DND-41 (cell line): ENCODE data around the gene PANK1.

Source experiments
- ATAC-seq: fragments of 200-7000 bp; cut with Tn5 transposase; 3 replicates; pipeline ENCODE4 v1.9.1; 2021; ENCODE audit warnings: low read depth; ENCODE audit not compliant: insufficient read depth
- DNase-seq: peaks from one replicate; pipeline ENCODE4 v3.0.0-alpha.2; 2020
- H2AFZ ChIP-seq: 2 replicates; pipeline ENCODE4 v1.6.0; 2012; ENCODE audit warnings: low read depth, low read length
- H3K27ac ChIP-seq: 2 replicates; pipeline ENCODE4 v1.5.1; 2012; ENCODE audit warnings: low read length, inconsistent platforms
- H3K27me3 ChIP-seq: fragments of 200-600 bp; sonication (generic); 2 replicates; pipeline ENCODE4 v1.6.0; 2012; ENCODE audit warnings: low read length, mild to moderate bottlenecking, inconsistent platforms; ENCODE audit not compliant: insufficient read depth, poor library complexity
- H3K36me3 ChIP-seq: 2 replicates; pipeline ENCODE4 v1.5.1; 2012; ENCODE audit warnings: low read length, inconsistent platforms; ENCODE audit not compliant: insufficient read depth
- H3K4me1 ChIP-seq: 2 replicates; pipeline ENCODE4 v1.5.1; 2012; ENCODE audit warnings: mild to moderate bottlenecking, low read length; ENCODE audit not compliant: insufficient read depth
- H3K4me2 ChIP-seq: 2 replicates; pipeline ENCODE4 v1.6.0; 2012; ENCODE audit warnings: mild to moderate bottlenecking, moderate library complexity, low read length, inconsistent platforms; ENCODE audit not compliant: insufficient read depth
- H3K4me3 ChIP-seq, 2 experiments: fragments of 200-600 bp in 1 of 2; shearing (Covaris generic) in 1 of 2; 2 replicates each; pipeline ENCODE4 v1.5.1; 2012 to 2016; ENCODE audit warnings: inconsistent platforms in 2 of 2, low read length in 2 of 2, mild to moderate bottlenecking in 2 of 2, low read depth in 1 of 2, moderate library complexity in 1 of 2
- H3K79me2 ChIP-seq: 2 replicates; pipeline ENCODE4 v1.6.0; 2012; ENCODE audit warnings: low read length, inconsistent platforms; ENCODE audit not compliant: insufficient read depth
- H3K9ac ChIP-seq: 2 replicates; pipeline ENCODE4 v1.6.0; 2012; ENCODE audit warnings: low read depth, mild to moderate bottlenecking, inconsistent platforms, low read length, moderate library complexity
- H3K9me3 ChIP-seq: 2 replicates; pipeline ENCODE4 v1.5.1; 2012; ENCODE audit warnings: low read length, moderate library complexity, mild to moderate bottlenecking, inconsistent platforms; ENCODE audit not compliant: insufficient read depth, severe bottlenecking
- H4K20me1 ChIP-seq: 2 replicates; pipeline ENCODE4 v1.6.0; 2012; ENCODE audit warnings: low read length; ENCODE audit not compliant: insufficient read depth
- EZH2 ChIP-seq: IDR thresholded peaks from 3 replicates; pipeline ENCODE4 v1.6.1; 2012; ENCODE audit warnings: borderline replicate concordance, low read depth, mild to moderate bottlenecking, moderate library complexity, low read length, inconsistent platforms; ENCODE audit not compliant: severe bottlenecking
- TF ChIP-seq, protein P1 (sequence below): IDR thresholded peaks from 2 replicates; pipeline ENCODE4 v1.5.1; 2012; ENCODE audit warnings: borderline replicate concordance, low read length, moderate library complexity, mild to moderate bottlenecking; ENCODE audit not compliant: poor library complexity, severe bottlenecking; ENCODE audit errors: extremely low read depth

The PANK1 gene

GRCh38 chr10:89537364-89537763 is 107.7 kb downstream of the PANK1 start:
- Histone ChIP-seq H4K20me1 (no peaks in the 10 kb centered on the region), H3K9ac (no peak overlapping the region), H3K9me3 (no peaks in the 10 kb centered on the region), H3K79me2 (no peaks in the 10 kb centered on the region), H3K4me2 (no peak overlapping the region), H3K4me3 (no peak overlapping the region), H3K4me1 (no peaks in the 10 kb centered on the region), H2AFZ (no peak overlapping the region), H3K27me3 (no peaks in the 10 kb centered on the region), H3K27ac (no peak overlapping the region), H3K36me3 (no peaks in the 10 kb centered on the region)
- no peak for TF ChIP-seq EZH2
- TF ChIP-seq, protein P1, sequence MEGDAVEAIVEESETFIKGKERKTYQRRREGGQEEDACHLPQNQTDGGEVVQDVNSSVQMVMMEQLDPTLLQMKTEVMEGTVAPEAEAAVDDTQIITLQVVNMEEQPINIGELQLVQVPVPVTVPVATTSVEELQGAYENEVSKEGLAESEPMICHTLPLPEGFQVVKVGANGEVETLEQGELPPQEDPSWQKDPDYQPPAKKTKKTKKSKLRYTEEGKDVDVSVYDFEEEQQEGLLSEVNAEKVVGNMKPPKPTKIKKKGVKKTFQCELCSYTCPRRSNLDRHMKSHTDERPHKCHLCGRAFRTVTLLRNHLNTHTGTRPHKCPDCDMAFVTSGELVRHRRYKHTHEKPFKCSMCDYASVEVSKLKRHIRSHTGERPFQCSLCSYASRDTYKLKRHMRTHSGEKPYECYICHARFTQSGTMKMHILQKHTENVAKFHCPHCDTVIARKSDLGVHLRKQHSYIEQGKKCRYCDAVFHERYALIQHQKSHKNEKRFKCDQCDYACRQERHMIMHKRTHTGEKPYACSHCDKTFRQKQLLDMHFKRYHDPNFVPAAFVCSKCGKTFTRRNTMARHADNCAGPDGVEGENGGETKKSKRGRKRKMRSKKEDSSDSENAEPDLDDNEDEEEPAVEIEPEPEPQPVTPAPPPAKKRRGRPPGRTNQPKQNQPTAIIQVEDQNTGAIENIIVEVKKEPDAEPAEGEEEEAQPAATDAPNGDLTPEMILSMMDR, result no peak
- ATAC-seq (no peak), DNase-seq (no peak)

- no peak for DNase-seq
- no peaks in the 10 kb centered on the region for H3K79me2 ChIP-seq
- ATAC-seq, result no peak
- H3K27me3 ChIP-seq, result no peaks in the 10 kb centered on the region
- H3K27ac ChIP-seq, result no peak overlapping the region
- no peaks in the 10 kb centered on the region for H4K20me1 ChIP-seq
- no peak overlapping the region for H2AFZ ChIP-seq
- no peaks in the 10 kb centered on the region for H3K9me3 ChIP-seq
- H3K4me2 ChIP-seq, result no peak overlapping the region
- TF ChIP-seq EZH2, result no peak
- TF ChIP-seq, protein P1, result no peak
- no peaks in the 10 kb centered on the region for H3K4me1 ChIP-seq
- H3K9ac ChIP-seq, result no peak overlapping the region
- H3K36me3 ChIP-seq, result no peaks in the 10 kb centered on the region
- no peak overlapping the region for H3K4me3 ChIP-seq
Observed at GRCh38 chr10:89536013-89536354, 109.1 kb downstream of the PANK1 start.

DNA sequence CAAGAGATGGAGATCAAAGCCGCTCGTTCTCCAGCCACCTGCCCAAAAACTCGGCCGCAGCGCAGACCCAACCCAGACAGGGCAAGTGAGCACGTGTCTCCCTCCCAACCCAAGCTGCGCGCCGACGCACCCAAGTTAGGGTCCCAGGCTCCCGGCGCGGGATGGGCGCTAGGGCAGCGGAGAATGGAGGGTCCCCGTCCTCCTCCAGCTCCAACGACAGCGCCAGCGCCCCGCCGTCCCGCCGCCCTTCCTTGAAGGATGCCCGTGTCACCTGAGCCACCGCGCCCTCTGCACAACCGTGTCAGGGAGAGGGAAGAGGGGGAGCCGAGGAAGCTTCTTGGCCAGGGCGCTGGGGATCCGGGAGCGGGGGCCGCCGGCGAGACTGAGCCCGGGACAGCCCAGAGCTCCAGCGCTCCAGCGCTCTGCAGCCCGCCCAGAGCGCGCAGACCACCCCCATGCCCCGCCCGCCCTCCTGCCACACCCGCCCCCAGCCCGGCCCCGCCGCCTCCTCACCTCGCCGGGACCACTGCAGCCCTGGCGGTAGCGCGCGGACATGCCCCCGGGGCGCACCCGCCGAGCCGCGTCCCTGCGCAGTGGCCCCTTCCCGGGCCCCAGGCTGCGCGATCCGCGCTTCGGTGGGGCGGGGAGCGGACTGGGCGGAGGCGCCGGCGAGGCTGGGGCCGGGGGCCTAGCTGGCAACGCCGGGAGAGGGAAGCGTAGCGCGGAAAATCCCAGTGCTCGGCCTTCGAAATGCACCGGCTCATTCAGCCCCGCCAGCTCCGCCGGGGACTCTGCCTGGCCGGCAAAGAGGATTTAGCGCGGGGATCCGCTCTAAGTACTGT is 109.7 kb downstream of the PANK1 start, which contains the start of gene SLC16A12:
Gene SLC16A12, minus strand, starts transcription at position 424 of the 842 bp plus-strand sequence. CDS start 73,016 bp downstream, outside the sequence.
- no peaks in the 10 kb centered on the region for H3K27me3 ChIP-seq
- no peak within 1 kb of the TSS for H2AFZ ChIP-seq
- H3K4me1 ChIP-seq, result no peaks in the 10 kb centered on the region
- no peaks in the 10 kb centered on the region for H4K20me1 ChIP-seq
- H3K9me3 ChIP-seq, result no peaks in the 10 kb centered on the region
- H3K4me3 ChIP-seq, result no peak within 1 kb of the TSS
- no peak for TF ChIP-seq EZH2
- TF ChIP-seq, protein P1, result no peak
- no peak within 1 kb of the TSS for H3K4me2 ChIP-seq
- no peaks in the 10 kb centered on the region for H3K79me2 ChIP-seq
- no peak within 1 kb of the TSS for H3K27ac ChIP-seq
- no peak for ATAC-seq
- H3K36me3 ChIP-seq, result no peaks in the 10 kb centered on the region
- no peak for DNase-seq
- H3K9ac ChIP-seq, result no peak within 1 kb of the TSS
